ENCODE measurements around the gene EIF3F. TPM values are rescaled to one million over a fixed set of nuclear protein-coding genes. Genes with fewer than 3 reads are reported as not detected.

The EIF3F gene
- total and polyA plus RNA-seq, 9 of the 15 experiments (the other 6 are each of a cell fraction or from before 2014, with no cell fraction given), result 50.1 to 259 (median 135) TPM

DNA sequence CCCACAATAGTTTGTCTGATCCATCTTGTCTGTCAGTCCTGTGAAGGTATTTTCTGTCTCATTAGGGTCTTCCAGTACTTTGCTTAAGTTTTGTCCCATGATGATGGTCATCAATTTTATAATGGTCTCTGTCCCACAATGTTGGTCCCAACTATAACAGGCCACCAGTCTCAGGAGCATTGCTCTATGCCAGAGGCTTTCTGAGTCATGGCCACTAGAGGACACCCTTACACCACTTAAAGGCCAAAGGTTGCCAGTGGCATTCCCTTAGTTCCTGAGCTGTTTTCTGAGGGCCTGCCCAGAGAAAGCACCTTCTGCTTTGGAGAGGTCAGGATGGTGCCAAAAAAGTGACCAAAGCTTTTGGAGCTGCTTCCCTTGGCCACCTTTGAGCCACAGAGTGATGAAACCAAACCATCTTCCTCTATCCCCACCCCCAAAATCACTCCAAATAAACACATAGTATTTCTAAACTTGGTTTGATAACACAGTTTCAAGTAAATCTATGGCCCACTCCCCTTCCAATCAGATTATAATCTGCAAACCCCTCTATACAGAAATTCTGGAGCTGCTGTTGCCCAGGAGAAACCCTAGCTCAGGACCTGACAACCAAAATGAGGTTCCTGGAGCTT lies 19.3 kb downstream of the EIF3F start:
- H3K4me3 ChIP-seq, result no peak overlapping the region
- no peak overlapping the region for H2AFZ ChIP-seq (ENCODE audit: low read depth, low read length)
- in situ Hi-C loops (cut with MboI), result loop anchor here (5.0 kb wide), 1 partner anchor 91 kb away; no protein-coding TSS in a partner anchor
- peaks cover 0 to 17% of the 10 kb centered on the region in 2 experiments; a peak in 2 of 5 replicates for H3K27me3 ChIP-seq (ENCODE audit: control insufficient read depth in 2 of 2, insufficient read depth in 2 of 2, low read length in 2 of 2)
- ATAC-seq (peak; percentile 96), DNase-seq (ENCODE audit: extremely low read depth in 1 of 4, low spot score in 3 of 4) (peak; percentile 59 to 71 (median 67)), FAIRE-seq (peak; percentile 87)
- H3K27ac ChIP-seq (ENCODE audit: extremely low read depth, low read depth, low read length), result no peak overlapping the region
- no peak overlapping the region for H3K9ac ChIP-seq (ENCODE audit: insufficient read depth in 1 of 2, low read depth in 2 of 2, low read length in 2 of 2)
- no peaks in the 10 kb centered on the region for H3K9me3 ChIP-seq (replicated peaks; ENCODE audit: control insufficient read depth, insufficient read depth, low read depth, low read length)
- H3K36me3 ChIP-seq (ENCODE audit: control insufficient read depth, insufficient read depth, low read length), result no peaks in the 10 kb centered on the region
- H3K9me1 ChIP-seq (ENCODE audit: control insufficient read depth, insufficient read depth, low read length), result no peaks in the 10 kb centered on the region
- intact Hi-C loops (cut with micrococcal nuclease), result loop anchor here (1.0 to 2.0 kb wide), 4 partner anchors 26 to 203 kb away; no protein-coding TSS in a partner anchor
- no peaks in the 10 kb centered on the region for H3K4me1 ChIP-seq (replicated peaks in 1 of 2; ENCODE audit: control insufficient read depth in 2 of 2, insufficient read depth in 2 of 2, low read length in 2 of 2)
- POLR2A ChIA-PET, result interaction anchor here (0.7 to 1.8 kb wide), 5 partner anchors 10 to 171 kb away, joined by 3 to 9 read pairs (median 4); partner anchors contain the start of gene EIF3F
- H3K79me2 ChIP-seq (ENCODE audit: control insufficient read depth, insufficient read depth, low read length), result no peaks in the 10 kb centered on the region
- 0 out of 2 replicates have a peak, but pooled peaks cover 5% of the 10 kb centered on the region for H4K20me1 ChIP-seq (replicated peaks; ENCODE audit: control insufficient read depth, insufficient read depth, low read length)
- BruUV-seq (replicated peaks), result no TSS peak
- H3K4me2 ChIP-seq (ENCODE audit: insufficient read depth, low read length), result no peak overlapping the region
- CTCF ChIA-PET (ENCODE audit: low intra/inter-chr PET ratio), result interaction anchor here (0.7 to 1.6 kb wide), 4 partner anchors 23 to 203 kb away, joined by 3 to 17 read pairs (median 4); no protein-coding TSS in a partner anchor
- TF ChIP-seq ZNF561 (CRISPR knock-in tag; conservative IDR thresholded peaks at IDR 0.05), result no peak
- no peak for TF ChIP-seq POLR2AphosphoS2 (IDR thresholded peaks at IDR 0.05; ENCODE audit: low read length)
- TF ChIP-seq, protein P1, sequence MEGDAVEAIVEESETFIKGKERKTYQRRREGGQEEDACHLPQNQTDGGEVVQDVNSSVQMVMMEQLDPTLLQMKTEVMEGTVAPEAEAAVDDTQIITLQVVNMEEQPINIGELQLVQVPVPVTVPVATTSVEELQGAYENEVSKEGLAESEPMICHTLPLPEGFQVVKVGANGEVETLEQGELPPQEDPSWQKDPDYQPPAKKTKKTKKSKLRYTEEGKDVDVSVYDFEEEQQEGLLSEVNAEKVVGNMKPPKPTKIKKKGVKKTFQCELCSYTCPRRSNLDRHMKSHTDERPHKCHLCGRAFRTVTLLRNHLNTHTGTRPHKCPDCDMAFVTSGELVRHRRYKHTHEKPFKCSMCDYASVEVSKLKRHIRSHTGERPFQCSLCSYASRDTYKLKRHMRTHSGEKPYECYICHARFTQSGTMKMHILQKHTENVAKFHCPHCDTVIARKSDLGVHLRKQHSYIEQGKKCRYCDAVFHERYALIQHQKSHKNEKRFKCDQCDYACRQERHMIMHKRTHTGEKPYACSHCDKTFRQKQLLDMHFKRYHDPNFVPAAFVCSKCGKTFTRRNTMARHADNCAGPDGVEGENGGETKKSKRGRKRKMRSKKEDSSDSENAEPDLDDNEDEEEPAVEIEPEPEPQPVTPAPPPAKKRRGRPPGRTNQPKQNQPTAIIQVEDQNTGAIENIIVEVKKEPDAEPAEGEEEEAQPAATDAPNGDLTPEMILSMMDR (IDR thresholded peaks at IDR 0.05 in 2 of 3, conservative IDR thresholded peaks at IDR 0.05 in 1 of 3; ENCODE audit: insufficient read depth in 2 of 3, low read depth in 1 of 3, low read length in 3 of 3), result peak; percentile 84 to 91 (median 86)
- peak; percentile 33; the same call in 1 of the 2 replicates for TF ChIP-seq KLF16 (IDR thresholded peaks at IDR 0.05)
- TF ChIP-seq NONO (IDR thresholded peaks at IDR 0.05; ENCODE audit: low read depth in 2 of 2, low read length in 1 of 2), result no peak
- TF ChIP-seq RAD21 (CRISPR knock-in tag; conservative IDR thresholded peaks at IDR 0.05 in 1 of 2, IDR thresholded peaks at IDR 0.05 in 1 of 2), result peak; percentile 89 to 91
- TF ChIP-seq ESRRA (IDR thresholded peaks at IDR 0.05; ENCODE audit: borderline replicate concordance, low read depth), result no peak
- no peak for TF ChIP-seq POLR3A (IDR thresholded peaks at IDR 0.05; ENCODE audit: borderline replicate concordance, extremely low read depth, insufficient read depth, insufficient read length)
- TF ChIP-seq STAG1 (CRISPR knock-in tag; IDR thresholded peaks at IDR 0.05; ENCODE audit: borderline replicate concordance), result peak; percentile 54; the same call in 1 of the 2 replicates
- TF ChIP-seq CREM (IDR thresholded peaks at IDR 0.05; ENCODE audit: low read depth), result peak; percentile 14; the same call in 1 of the 2 replicates
- no peak for TF ChIP-seq KLF10 (CRISPR knock-in tag; IDR thresholded peaks at IDR 0.05)
- TF ChIP-seq, protein P2, sequence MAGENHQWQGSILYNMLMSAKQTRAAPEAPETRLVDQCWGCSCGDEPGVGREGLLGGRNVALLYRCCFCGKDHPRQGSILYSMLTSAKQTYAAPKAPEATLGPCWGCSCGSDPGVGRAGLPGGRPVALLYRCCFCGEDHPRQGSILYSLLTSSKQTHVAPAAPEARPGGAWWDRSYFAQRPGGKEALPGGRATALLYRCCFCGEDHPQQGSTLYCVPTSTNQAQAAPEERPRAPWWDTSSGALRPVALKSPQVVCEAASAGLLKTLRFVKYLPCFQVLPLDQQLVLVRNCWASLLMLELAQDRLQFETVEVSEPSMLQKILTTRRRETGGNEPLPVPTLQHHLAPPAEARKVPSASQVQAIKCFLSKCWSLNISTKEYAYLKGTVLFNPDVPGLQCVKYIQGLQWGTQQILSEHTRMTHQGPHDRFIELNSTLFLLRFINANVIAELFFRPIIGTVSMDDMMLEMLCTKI (IDR thresholded peaks at IDR 0.05; ENCODE audit: partially characterized antibody), result no peak
- TF ChIP-seq JUND (IDR thresholded peaks at IDR 0.05; ENCODE audit: borderline replicate concordance, low read depth, low read length), result peak; percentile 12; the same call in 1 of the 2 replicates
- TF ChIP-seq JUND (tag; IDR thresholded peaks at IDR 0.05; ENCODE audit: borderline replicate concordance, low read depth, low read length), result no peak
- TF ChIP-seq MTA2 (IDR thresholded peaks at IDR 0.05; ENCODE audit: low read depth), result no peak

Measured in K562 (cell line).